ENCODE measurements around the gene C5AR2. TPM values are rescaled to one million over a fixed set of nuclear protein-coding genes. Genes with fewer than 3 reads are reported as not detected.

Gene C5AR2
- total and polyA plus RNA-seq, 2 donors (not counting 1 experiment from before 2014, with no cell fraction given), result 0.25 to 1.2 TPM

DNA sequence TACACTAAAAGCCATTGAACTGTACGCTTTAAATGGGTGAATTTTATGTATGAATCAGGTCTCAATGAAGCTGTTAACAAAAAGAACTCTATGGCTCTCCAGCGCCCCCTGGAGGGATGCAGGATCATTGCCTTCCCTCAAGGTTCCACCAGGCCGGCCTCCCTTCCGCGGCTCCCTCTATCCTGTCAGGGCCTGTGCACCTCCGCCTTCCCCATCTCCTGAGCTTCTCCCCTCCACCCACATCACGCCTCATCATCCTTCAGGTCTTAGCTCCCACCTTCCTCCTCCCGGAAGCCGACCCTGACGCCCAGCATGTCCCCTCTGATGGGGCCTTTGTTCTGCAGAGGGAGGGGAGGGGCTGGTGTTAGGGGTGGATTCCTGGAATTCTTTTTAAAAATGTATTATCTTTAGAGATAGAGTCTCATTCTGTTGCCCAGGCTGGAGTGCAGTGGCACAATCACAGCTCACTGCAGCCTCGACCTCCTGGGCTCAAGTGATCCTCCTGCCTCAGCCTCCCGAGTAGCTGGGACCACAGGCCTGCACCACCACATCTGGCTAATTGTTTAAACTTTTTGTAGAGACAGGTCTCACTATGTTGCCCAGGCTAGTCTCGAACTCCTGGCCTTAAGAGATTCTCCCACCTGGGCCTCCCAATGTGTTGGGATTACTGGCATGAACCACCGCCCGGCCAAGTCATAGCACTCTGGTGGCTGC is 59.7 kb downstream of the C5AR2 start:
- intact Hi-C loops (cut with micrococcal nuclease), result loop anchor here (1.0 kb wide), 1 partner anchor 107 kb away; no protein-coding TSS in a partner anchor
- Mint-ChIP-seq H3K4me3 (no peak overlapping the region), H3K4me1 (peaks cover 7% of the 10 kb centered on the region), H3K27ac (no peak overlapping the region), H3K27me3 (peaks cover 33% of the 10 kb centered on the region), H3K9me3 (ENCODE audit: insufficient read depth) (no peaks in the 10 kb centered on the region)
- Histone ChIP-seq H3K9me3 (ENCODE audit: control extremely low read depth in 1 of 3, control insufficient read depth in 2 of 3, insufficient read depth in 1 of 3, low read length in 2 of 3) (no peaks in the 10 kb centered on the region), H3K4me1 (ENCODE audit: control insufficient read depth in 2 of 2, insufficient read depth in 2 of 2, low read length in 2 of 2) (peaks cover 0 to 7% of the 10 kb centered on the region in 2 donors), H2AFZ (ENCODE audit: insufficient read depth, low read depth, low read length, poor library complexity, severe bottlenecking) (peak overlapping the region; percentile 55), H3K4me3 (ENCODE audit: control extremely low read depth in 1 of 5, extremely low read depth in 1 of 5, insufficient read depth in 1 of 5, low read depth in 2 of 5, low read length in 4 of 5) (no peak overlapping the region), H3K36me3 (replicated peaks in 1 of 2; ENCODE audit: control extremely low read depth in 1 of 2, control insufficient read depth in 1 of 2, extremely low read depth in 1 of 2, insufficient read depth in 2 of 2, low read length in 1 of 2) (no peaks in the 10 kb centered on the region), H3K4me2 (replicated peaks; ENCODE audit: low read depth, low read length, poor library complexity, severe bottlenecking) (peak overlapping the region; percentile 7), H3K27ac (ENCODE audit: low read length in 2 of 2) (no peak overlapping the region), H3K27me3 (replicated peaks in 1 of 4; ENCODE audit: control extremely low read depth in 1 of 4, control insufficient read depth in 3 of 4, insufficient read depth in 4 of 4, low read length in 3 of 4) (peaks cover 0 to 3% (median 0%) of the 10 kb centered on the region in 4 experiments), H3K79me2 (ENCODE audit: control insufficient read depth, insufficient read depth, low read length) (no peaks in the 10 kb centered on the region), H4K20me1 (ENCODE audit: control insufficient read depth, insufficient read depth, low read length, poor library complexity, severe bottlenecking) (no peaks in the 10 kb centered on the region), H3K9ac (ENCODE audit: low read length) (no peak overlapping the region)
- no peak for TF ChIP-seq EZH2 (IDR thresholded peaks at IDR 0.05; ENCODE audit: borderline replicate concordance, insufficient read depth, low read depth, low read length, poor library complexity, severe bottlenecking)
- TF ChIP-seq, protein P1, sequence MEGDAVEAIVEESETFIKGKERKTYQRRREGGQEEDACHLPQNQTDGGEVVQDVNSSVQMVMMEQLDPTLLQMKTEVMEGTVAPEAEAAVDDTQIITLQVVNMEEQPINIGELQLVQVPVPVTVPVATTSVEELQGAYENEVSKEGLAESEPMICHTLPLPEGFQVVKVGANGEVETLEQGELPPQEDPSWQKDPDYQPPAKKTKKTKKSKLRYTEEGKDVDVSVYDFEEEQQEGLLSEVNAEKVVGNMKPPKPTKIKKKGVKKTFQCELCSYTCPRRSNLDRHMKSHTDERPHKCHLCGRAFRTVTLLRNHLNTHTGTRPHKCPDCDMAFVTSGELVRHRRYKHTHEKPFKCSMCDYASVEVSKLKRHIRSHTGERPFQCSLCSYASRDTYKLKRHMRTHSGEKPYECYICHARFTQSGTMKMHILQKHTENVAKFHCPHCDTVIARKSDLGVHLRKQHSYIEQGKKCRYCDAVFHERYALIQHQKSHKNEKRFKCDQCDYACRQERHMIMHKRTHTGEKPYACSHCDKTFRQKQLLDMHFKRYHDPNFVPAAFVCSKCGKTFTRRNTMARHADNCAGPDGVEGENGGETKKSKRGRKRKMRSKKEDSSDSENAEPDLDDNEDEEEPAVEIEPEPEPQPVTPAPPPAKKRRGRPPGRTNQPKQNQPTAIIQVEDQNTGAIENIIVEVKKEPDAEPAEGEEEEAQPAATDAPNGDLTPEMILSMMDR (IDR thresholded peaks at IDR 0.05), result peak; percentile 93
- ChIA-PET POLR2A (no interaction called here), CTCF (interaction anchor here (0.6 to 2.4 kb wide), 17 partner anchors 8 to 241 kb away, joined by 3 to 27 read pairs (median 4); partner anchors contain the start of genes DHX34 and INAFM1)
- ATAC-seq (ENCODE audit: low read depth) (peak; percentile 68), DNase-seq (peak; percentile 77)
- WGBS (ENCODE audit: insufficient coverage), result 48% methylated on average over 9 of the region's 15 CpGs

Other genes starting within 250 kb of the C5AR2 start
- gene ZC3H4, start 218.4 kb upstream of the C5AR2 start, total RNA-seq, result 66.9 and 73.7 TPM in 2 replicates
- 12.7 and 15.4 TPM in 2 replicates for gene ZC3H4, start 218.4 kb upstream of the C5AR2 start, polyA plus RNA-seq
- 41.0 and 45.1 TPM in 2 replicates for gene SAE1, start 201.3 kb upstream of the C5AR2 start, total RNA-seq
- 26.0 and 26.5 TPM in 2 replicates for gene SAE1, start 201.3 kb upstream of the C5AR2 start, polyA plus RNA-seq
- 10.2 and 11.0 TPM in 2 replicates for gene BBC3, start 101.0 kb upstream of the C5AR2 start, total RNA-seq
- gene BBC3, start 101.0 kb upstream of the C5AR2 start, polyA plus RNA-seq, result 17.8 and 29.0 TPM in 2 replicates
- gene CCDC9, start 75.7 kb upstream of the C5AR2 start, total RNA-seq, result 52.5 and 54.7 TPM in 2 replicates
- 12.3 and 39.4 TPM in 2 replicates for gene CCDC9, start 75.7 kb upstream of the C5AR2 start, polyA plus RNA-seq
- 13.6 and 15.8 TPM in 2 replicates for gene INAFM1, start 57.3 kb upstream of the C5AR2 start, total RNA-seq
- gene INAFM1, start 57.3 kb upstream of the C5AR2 start, polyA plus RNA-seq, result 6.6 and 6.8 TPM in 2 replicates
- gene C5AR1, start 22.3 kb upstream of the C5AR2 start, total RNA-seq, result 1.9 and 4.9 TPM in 2 replicates
- 3.1 and 4.1 TPM in 2 replicates for gene C5AR1, start 22.3 kb upstream of the C5AR2 start, polyA plus RNA-seq
- 24.3 and 25.1 TPM in 2 replicates for gene DHX34, start 17.1 kb downstream of the C5AR2 start, total RNA-seq
- 25.6 and 31.3 TPM in 2 replicates for gene DHX34, start 17.1 kb downstream of the C5AR2 start, polyA plus RNA-seq
- gene MEIS3, start 87.4 kb downstream of the C5AR2 start, total RNA-seq, result not detected in 2 replicates
- not detected in 2 replicates for gene MEIS3, start 87.4 kb downstream of the C5AR2 start, polyA plus RNA-seq
- gene SLC8A2, start 139.7 kb downstream of the C5AR2 start, total RNA-seq, result not detected in 2 replicates
- 0.07 TPM in 1 of 2 replicates, not detected in the other for gene SLC8A2, start 139.7 kb downstream of the C5AR2 start, polyA plus RNA-seq
- 8.1 and 11.7 TPM in 2 replicates for gene KPTN, start 152.0 kb downstream of the C5AR2 start, total RNA-seq
- 11.4 TPM in 2 replicates for gene KPTN, start 152.0 kb downstream of the C5AR2 start, polyA plus RNA-seq
- gene NAPA, start 182.9 kb downstream of the C5AR2 start, total RNA-seq, result 65.8 and 66.8 TPM in 2 replicates
- 78.5 and 86.5 TPM in 2 replicates for gene NAPA, start 182.9 kb downstream of the C5AR2 start, polyA plus RNA-seq
- not detected in 2 replicates for gene ZNF541, start 241.0 kb downstream of the C5AR2 start, total RNA-seq
- 0.03 TPM in 1 of 2 replicates, not detected in the other for gene ZNF541, start 241.0 kb downstream of the C5AR2 start, polyA plus RNA-seq